ENCODE data around the gene THBS3.
"Not testable (repeated sequence)": the region's sequence is repeated elsewhere in the genome, so short reads cannot be mapped to it uniquely, and the experiment has no call there.

Gene THBS3

DNA sequence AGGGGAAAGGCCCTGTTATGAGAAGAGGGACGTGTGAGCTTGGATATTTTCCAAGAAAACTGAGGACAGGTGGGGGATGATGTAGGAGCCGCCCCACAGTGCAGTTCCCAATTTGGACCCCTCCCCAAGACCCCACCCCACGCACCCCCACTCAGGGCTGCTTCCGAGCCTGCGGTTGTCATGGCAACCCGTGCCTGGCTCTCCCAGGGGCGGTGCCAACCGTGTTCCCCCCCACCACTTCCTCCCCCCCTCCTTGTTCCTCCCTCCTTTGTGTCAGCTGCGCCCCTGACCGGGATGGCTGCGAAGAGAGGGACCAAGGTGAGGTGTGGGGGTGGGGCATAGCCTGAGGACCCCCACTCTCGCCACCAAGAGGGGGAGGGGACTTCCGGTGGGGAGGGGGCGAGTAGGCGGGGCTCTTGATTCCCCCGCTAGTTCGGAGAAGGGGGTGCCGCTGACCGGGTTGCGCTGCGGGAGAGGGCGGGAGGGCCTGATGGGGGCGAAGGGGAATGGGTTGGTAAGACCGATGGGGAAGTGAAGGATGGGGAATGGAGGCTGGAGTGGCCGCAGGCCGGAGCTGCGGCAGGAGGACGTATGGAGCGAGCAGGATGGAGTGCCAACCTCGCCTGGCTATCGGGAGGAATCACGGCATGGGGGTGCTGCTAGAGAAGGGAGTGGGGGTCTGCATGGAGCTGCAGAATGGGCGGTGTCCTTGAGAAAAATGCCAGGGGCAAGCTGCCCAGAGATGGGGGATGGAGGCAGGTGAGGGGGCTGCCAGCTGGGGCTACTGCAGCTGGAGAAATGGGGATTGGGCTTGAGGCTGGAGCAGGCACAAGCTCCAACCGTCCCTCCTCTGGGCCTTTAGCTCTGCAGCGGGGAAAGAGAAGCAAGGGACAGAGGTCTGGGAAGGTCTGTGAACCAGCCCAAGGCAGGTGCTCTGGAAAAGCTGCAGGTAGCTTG is 33.1 kb downstream of the THBS3 start:
- peak in 1 of 3 donors; percentile 50 for DNase-seq (ENCODE audit: low read depth in 3 of 3)

DNA sequence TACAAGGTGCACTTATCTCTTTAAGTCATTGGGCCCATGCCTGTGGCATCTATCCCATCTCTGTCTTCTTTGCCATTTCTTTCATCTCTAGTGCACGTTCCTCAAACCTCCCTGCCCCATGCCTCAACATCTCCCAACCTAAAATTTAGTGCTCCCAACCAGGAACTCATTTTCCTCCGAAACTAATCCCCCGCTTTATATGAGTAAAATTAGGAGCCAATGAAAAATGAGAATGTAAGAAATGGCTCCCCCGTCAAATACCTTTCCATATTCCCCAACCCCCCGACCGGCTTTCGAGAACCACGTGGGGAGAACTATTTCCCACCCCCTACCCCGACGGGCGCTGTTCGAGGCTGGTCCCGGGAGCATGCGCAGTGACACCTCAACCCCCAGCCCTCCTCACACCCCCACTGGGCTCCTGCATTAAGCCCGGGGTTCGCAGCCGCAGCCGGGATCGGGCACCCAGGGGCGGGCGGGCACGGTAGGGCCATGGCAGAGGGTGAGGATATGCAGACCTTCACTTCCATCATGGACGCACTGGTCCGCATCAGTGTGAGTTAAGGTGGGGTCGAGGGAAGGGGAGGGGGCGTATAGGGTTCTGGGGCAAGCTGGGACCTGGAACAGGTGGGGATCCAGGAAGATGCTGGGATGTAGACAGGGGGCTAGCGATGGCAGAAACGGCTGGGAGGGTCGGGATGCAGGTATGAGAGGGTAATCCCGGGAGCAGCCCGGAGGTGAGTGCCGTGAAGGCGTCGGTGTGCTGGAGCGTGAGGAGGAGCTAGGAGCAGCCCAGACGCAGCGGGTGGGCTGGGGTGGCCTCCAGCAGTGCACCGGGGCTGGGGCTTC is 34.0 kb downstream of the THBS3 start, which contains the start of gene TRIM46:
TSS of gene TRIM46 (plus strand) at position 372 of the 846 bp plus-strand sequence. CDS start at position 490, 118 bp downstream.
- peak in 2 of 3 donors; percentile 54 to 76 for DNase-seq (ENCODE audit: low read depth in 3 of 3)

DNA sequence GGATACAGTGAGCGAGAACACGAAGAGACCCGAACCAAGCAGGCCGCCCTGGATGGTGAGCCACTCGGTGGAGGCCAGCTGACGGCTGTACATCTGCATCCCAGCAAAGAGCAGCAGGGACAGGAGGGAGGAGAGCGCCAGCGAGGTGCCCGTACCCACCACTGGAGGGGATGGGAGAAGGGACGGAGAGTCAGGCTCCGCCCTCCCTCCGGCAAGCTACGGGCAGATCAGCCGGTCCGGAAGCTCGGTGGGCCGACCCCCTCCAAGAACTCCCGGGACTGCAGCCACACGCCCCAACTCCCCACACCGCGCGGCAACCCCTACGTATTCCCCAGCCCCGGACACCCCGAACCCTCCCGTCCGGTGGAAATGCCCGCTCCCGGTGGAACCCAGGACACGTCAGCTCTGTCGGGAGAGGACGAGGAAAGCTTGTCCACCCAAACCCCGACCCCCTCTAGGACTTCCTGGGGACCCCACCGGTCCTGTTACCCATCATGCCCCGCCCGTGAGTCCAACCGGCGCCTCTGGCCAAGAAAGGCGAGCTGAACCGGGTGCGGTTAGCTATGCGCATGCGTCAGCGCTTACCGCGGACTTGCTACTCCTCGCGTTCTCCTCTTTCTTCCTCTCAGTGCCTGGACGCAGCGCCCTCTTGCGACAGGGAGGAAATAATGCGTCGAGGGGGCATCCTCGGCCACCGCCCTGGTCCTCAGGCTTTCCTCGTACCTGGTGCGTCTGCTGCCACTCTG is 34.8 kb downstream of the THBS3 start, which contains the start of gene KRTCAP2:
TSS of gene KRTCAP2 (minus strand) at position 573 of the 746 bp plus-strand sequence. CDS start at position 493, 80 bp downstream.
- peak; percentile 88 to 94 (median 93) for DNase-seq (ENCODE audit: low read depth in 3 of 3)

DNA sequence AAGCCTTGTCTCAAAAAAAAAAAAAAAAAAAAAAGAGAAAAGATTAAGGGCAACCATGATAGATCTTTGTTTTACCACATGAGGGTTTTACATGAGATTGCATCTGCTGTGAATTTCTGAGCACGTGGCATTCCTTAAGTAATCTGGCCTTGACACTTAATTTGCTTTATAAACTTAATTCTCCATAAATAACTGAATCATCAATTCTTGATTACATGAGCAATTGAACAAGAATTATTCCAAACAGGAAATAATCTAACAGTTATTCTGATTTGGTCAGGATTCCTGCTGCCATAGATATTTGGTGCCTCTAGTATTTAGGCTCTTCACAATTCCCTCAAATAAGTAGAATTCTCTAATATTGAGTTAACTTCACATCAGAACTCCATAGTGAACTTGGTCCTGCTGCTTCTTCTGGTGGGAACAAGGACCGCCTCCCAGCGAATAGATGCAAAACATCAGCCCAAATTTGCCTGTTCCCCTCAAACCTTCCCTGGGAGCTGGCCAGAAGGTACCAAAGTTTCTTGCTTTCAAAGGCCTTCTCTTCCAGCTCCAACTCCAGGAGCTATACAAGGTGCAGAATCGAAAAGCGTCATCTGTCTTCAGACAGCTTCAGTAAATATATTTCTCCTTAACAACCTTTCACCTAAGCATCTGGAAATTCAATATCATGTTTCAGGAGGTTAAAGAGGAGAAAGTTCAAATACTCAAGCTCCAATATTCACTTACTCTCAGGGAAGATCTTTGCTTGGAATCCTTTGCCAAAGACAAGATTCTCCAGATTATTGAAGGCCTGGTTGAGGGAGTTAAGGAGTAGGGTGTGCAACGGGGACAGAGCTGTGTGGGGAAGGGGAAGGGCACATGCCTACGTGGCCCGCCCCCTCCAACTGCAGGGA is 35.6 kb downstream of the THBS3 start:
- DNase-seq (ENCODE audit: low read depth in 3 of 3): peak in 1 of 3 donors; percentile 46

DNA sequence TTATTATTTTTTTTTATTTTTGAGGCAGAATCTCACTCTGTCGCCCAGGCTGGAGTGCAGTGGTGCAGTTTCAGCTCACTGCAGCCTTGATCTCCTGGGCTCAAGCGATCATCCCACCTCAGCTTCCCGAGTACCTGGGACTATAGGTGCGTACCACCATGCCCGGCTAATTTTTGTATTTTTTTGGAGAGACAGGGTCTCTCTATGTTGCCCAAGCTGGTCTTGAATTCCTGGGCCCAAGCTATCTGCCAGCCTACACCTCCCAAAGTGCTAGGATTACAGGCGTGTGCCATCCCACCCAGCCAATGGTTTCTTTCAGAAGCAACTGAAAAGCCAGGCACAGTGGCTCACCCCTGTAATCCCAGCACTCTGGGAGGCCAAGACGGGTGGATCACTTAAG is 36.9 kb downstream of the THBS3 start:
- DNase-seq (ENCODE audit: low read depth in 3 of 3): no peak

DNA sequence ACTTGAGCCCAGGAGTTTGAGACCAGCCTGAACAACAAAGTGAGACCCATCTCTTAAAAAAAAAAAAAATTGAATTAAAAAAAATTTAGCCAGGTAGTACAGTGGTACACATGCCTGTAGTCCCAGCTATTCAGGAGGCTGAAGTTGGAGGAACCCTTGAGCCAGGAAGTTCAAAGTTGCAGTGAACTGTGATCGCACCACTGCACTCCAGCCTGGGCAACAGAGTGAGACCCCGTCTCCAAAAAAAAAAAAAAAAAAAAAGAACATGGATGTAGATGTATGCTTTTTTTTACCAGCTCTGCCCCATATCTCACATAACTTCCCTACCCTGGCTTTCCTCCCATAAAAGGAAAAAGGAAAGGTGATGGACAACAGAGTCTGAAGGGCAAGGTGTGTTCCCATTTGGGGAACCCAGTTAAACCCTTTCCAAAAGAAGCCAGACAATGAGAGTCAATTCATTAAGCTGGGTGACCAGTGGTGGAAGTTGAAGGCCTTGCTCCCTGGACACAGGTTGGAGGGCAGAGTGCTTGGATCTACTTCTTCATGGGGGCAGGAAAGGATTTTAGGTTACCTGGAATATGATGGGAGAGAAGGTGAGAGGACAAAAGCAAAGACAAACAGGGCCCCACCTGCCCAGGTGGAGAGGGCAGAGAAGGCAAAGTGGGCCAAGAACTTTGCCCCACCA is 37.5 kb downstream of the THBS3 start:
- DNase-seq (ENCODE audit: low read depth in 3 of 3): no peak

DNA sequence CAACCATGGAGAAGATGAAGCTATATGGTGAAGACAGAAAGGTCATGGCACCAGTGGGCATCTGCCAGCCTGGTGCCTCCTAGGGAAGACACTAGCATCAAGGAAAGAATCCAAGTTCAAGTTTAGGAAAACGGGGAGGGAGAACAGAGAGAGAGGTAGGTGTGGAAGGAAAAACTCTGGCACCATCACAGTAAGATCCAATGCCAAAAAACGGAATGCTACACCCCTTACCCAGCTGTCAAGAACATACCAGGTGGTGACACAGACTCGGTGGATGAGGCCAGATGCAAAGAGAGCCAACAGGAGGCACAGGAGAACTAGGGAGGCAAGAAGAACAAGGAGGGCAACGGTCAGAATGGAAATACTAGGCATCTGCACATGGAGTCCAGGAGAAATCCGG is 38.2 kb downstream of the THBS3 start:
- DNase-seq (ENCODE audit: low read depth in 3 of 3): no peak

DNA sequence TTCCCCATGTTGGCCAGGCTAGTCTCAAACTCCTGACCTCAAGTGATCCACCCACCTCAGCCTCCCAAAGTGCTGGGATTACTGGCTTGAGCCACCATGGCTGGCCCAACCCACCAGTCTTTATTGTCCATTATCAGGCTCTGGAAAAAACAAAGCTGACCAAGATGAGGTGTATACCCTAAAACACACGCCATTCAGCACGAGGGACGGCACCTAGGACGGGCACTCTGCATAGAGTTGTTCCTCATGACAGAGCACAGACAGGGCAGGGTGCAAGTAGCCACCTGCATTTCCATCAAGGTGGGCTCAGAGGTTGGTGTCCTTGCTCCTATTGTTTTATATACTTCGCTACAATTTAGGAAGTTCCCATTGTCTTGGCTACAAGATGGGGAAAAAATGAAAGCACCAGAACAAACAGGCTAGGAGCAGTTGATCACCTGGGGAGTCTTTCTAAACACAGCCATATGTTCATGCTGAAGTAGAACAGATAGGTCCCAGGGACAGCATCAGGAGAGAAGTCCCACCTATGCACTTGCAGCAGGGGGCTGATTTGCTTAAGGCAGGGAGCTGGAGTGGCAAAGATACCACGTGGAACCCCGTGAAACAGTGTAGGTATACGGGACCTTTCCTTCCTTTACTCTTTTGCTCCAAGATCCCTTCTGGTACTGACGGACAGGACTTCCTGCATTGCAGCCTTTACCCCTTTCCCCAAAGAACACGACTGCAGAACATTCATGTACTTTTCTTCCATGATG is 39.1 kb downstream of the THBS3 start:
- DNase-seq (ENCODE audit: low read depth in 3 of 3): no peak

DNA sequence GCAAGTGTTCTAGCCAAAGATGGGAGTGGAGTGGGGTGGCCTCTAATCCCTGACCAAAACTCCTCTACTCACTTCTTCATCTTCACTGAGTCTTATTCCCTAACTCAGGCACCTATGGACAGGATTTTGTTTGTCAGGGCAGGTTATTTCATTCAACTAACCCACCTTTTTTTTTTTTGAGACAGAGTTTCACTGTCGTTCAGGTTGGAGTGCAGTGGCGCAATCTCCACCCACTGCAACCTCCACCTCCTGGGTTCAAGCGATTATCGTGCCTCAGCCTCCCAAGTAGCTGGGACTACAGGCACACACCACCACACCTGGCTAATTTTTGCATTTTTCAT is 39.6 kb downstream of the THBS3 start:
- DNase-seq (ENCODE audit: low read depth in 3 of 3): not testable (repeated sequence)

DNA sequence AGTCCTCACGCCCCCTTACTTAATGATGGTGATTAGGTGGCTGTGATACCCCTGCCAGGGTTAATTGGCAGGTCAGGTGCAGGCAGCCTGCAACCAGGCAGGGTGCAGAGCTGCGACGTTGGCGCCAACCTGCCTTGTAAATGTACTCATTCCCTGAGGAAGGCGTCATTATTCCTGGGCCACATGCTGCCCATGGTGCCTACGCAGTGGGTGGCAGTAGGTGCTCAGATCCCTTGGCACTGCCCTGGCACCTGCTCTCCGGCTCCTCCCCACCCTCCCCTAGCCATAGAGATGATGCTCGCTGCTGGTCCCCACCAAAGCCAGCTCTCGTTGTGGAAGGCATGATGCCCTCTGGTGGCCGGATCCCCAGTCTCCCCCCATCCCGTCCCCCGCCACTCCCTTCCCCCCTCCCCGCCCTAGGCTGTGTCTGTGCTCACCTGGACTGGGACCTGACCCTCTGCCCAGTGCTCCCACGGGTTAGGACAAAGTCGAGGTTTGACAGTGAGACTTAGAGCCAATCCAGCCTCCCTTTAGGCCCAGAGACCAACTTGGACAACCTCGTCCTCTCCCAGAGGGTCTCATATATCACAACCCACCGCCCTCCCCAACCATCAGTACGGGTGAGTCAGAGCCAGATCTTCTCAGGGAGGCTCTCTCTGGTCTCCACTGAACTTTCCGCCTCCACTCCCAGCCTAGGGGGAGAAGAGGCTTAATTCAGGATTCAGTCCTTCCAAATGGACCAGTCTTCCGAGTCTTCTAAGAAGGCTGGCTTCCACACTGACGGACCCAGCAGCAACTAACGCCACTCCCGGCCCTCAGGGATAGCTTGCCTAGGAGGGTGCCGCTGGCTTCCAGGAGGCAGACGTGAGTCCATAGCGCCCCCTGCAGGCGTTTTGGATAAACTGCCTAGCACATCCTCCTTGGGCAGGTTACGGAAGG is 40.3 kb downstream of the THBS3 start:
- peak; percentile 77 to 84 (median 83) for DNase-seq (ENCODE audit: low read depth in 3 of 3)

DNA sequence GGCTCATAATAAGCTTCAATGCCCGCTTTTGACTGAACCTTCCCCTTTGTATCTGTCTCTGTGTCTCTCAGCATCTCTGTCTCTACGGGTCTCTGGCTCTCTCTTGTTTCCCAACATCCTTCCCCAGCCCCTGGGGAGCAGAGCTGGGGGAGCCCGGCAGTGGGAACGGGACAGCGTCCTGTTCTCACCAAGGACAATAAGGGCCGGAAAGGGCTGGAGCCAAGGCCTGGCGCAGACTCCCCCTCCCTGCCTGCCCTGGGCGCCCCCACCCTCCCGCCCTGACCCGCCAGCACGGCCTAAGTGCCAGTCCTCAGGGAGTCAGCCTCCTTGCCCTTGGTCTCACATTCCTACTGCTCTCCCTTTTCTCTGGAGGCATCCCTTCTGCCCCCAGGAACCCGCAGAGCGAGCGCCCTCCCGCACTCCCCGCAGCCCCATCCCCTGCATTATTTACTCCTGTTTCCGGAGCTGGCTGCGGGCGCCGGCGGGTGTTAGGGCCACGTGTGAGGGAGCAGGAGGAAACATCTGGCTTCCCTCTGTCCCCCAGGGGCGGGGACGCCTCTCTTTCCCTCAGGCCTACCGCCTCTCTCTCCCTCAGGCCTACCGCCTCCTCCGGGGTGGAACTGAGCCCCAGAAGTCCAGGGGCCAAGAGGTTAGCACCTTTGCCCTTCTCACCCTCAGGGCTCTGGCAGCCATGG is 41.1 kb downstream of the THBS3 start:
- DNase-seq (ENCODE audit: low read depth in 3 of 3): no peak

DNA sequence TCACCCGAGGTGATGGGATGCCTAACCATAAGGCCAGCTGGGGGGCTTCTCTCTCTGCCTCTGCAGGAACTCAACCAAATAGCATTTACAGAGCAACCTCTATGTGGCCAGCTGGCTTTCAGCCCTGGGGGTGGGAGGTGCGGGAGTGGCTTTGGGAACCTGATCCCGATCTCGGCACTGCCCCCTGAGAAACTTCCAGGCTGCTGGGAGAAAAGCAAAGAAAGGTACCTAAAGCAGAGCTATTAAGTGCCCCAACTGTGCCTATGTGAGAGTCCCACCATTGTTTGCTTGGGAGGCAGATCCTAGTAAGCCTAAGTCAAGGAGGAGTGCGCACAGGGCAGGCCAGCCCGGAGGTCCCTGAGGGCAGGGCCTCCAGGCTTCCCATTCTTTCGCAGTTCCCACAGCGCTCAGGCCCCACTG is 41.6 kb downstream of the THBS3 start:
- DNase-seq (ENCODE audit: low read depth in 3 of 3): no peak

DNA sequence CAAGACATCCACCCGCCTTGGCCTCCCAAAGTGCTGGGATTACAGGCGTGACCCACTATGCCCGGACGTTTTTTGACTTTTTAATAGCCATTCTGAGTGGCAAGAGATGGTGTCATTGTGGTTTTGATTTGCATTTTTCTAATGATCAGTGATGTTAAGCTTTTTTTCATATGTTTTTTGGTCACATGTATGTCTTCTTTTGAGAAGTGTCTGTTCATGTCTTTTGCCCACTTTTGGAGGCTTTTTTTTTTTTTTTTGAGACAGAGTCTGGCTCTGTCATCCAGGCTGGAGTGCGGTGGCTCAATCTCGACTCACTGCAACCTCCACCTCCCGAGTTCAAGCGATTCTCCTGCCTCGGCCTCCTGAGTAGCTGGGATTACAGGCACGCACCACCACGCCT is 43.1 kb downstream of the THBS3 start:
- DNase-seq (ENCODE audit: low read depth in 3 of 3): not testable (repeated sequence)

DNA sequence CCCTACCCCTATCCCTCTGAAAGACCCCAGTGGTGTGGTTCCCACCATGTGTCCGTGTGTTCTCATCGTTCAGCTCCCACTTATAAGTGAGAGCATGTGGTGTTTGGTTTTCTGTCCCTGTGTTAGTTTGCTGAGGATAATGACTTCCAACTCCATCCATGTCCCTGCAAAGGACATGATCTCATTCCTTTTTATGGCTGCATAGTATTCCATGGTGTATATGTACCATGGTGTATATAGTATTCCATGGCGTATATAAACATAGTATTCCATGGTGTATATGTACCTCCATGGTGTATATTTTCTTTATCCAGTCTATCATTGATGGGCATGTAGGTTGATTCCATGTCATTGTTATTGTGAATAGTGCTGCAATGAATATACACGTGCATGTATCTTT is 43.9 kb downstream of the THBS3 start:
- DNase-seq (ENCODE audit: low read depth in 3 of 3): not testable (repeated sequence)

DNA sequence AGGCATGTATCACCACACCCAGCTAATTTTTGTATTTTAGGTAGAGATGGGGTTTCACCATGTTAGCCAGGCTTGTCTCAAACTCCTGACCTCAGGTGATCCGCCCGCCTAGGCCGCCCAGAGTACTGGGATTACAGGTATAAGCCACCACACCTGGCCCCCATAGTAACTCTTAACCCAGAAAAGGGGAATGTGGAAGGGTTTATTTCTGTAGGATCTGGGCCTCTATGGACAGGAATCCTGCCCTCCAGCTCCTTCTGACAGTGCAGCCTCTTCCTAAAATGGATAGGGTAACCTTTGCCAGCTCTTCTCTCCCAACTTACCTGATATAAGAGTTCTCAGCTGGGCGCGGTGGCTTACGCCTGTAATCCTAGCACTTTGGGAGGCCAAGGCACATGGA is 45.1 kb downstream of the THBS3 start:
- DNase-seq (ENCODE audit: low read depth in 3 of 3): not testable (repeated sequence)

DNA sequence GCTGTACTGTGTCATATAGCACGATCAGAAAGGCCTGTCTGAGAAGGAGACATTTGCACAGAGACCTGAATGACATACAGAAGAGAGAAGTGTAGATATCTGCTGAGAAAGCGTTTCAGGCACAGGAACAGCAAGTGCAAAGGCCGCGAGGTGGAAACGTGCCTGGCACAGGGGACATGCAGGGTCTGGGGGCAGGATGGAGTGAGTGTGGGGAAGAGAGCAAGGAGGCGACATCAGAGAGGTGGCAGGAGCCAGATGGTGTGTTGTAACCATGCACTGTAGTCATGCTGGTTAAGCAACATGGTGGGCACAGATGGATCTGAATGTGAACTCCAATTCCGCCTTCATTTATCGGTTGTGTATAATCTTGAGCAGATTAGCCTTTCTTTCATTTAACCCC is 47.6 kb downstream of the THBS3 start:
- DNase-seq (ENCODE audit: low read depth in 3 of 3): no peak

DNA sequence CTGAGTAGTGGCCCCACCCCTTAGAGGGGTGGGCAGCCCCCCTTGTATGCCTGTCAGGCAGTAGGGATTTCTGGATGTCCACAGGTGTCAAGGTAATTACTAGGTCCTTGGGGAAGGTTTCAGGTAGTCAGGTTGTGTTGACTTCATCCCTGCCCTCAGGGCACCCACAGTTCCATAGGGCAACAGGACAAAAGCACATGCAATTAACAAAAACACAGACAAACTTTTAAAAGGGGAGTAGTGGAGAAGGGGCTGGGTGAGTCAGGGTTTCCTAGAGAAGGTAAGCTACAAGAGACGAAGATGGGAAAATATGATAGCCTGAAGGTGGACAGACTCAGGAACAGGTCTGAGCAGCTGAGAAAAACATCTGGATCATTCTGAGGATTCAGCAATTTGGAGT is 48.7 kb downstream of the THBS3 start:
- DNase-seq (ENCODE audit: low read depth in 3 of 3): no peak

Data from stimulated activated CD4-positive, alpha-beta T cell treated with anti-CD3 and anti-CD28 coated beads, TNF-alpha, amount 100 ng/mL, for 48 hours (primary cell).